Kidney epithelial cell (primary cell): ENCODE measurements around the gene MAPK10. TPM values are rescaled to one million over a fixed set of nuclear protein-coding genes. Genes with fewer than 3 reads are reported as not detected.

Experiments used
- DNase-seq: peaks from one replicate; pipeline ENCODE4 v3.0.0-alpha.2; 2010; ENCODE audit warnings: low read depth
- H3K27me3 ChIP-seq: 2 replicates; pipeline ENCODE4 v1.6.0; 2011; ENCODE audit warnings: low read length; ENCODE audit not compliant: control insufficient read depth, insufficient read depth
- H3K36me3 ChIP-seq: 2 replicates; pipeline ENCODE4 v1.5.1; 2011; ENCODE audit warnings: low read length; ENCODE audit not compliant: control insufficient read depth, insufficient read depth
- H3K4me3 ChIP-seq: 2 replicates; pipeline ENCODE4 v1.5.1; 2011; ENCODE audit warnings: low read depth, mild to moderate bottlenecking, control low read depth, low read length
- CTCF ChIP-seq: IDR thresholded peaks from 2 replicates; pipeline ENCODE4 v1.5.1; 2011; ENCODE audit warnings: mild to moderate bottlenecking, moderate library complexity, low read length, control low read depth, inconsistent platforms; ENCODE audit not compliant: insufficient read depth, poor library complexity, severe bottlenecking
- total RNA-seq: library from RNA; depleted of rRNA; stranded (reverse); fragments of >200 nt; gene quantifications from 2 replicates; pipeline ENCODE4 v1.2.3, GENCODE V29; 2015

Gene MAPK10
- total RNA-seq, 1 donor from 2014 or later, result 2.7 TPM

GRCh38 chr4:86357608-86358007 is 2.2 kb downstream of the MAPK10 start:
- Histone ChIP-seq H3K36me3 (no peaks in the 10 kb centered on the region), H3K4me3 (no peak overlapping the region), H3K27me3 (no peaks in the 10 kb centered on the region)
- no peak for DNase-seq
- TF ChIP-seq CTCF, result no peak

- no peak for TF ChIP-seq CTCF
- DNase-seq, result no peak
- no peaks in the 10 kb centered on the region for H3K36me3 ChIP-seq
- no peak overlapping the region for H3K4me3 ChIP-seq
- H3K27me3 ChIP-seq, result no peaks in the 10 kb centered on the region
Observed at GRCh38 chr4:86356425-86357210, 3.2 kb downstream of the MAPK10 start.

- H3K27me3 ChIP-seq, result no peaks in the 10 kb centered on the region
- H3K4me3 ChIP-seq, result no peak overlapping the region
- TF ChIP-seq CTCF, result no peak
- no peaks in the 10 kb centered on the region for H3K36me3 ChIP-seq
- DNase-seq, result no peak
Observed at GRCh38 chr4:86354390-86354789, 5.5 kb downstream of the MAPK10 start.

- TF ChIP-seq CTCF, result no peak
- Histone ChIP-seq H3K36me3 (no peaks in the 10 kb centered on the region), H3K27me3 (no peaks in the 10 kb centered on the region), H3K4me3 (no peak overlapping the region)
- DNase-seq, result no peak
Observed at GRCh38 chr4:86346320-86346719, 13.5 kb downstream of the MAPK10 start.

- no peaks in the 10 kb centered on the region for H3K27me3 ChIP-seq
- no peak for DNase-seq
Observed at GRCh38 chr4:86344127-86344526, 15.7 kb downstream of the MAPK10 start.

More at GRCh38 chr4:86344127-86344526, 15.7 kb downstream of the MAPK10 start:
- TF ChIP-seq CTCF, result no peak
- no peak overlapping the region for H3K4me3 ChIP-seq
- H3K36me3 ChIP-seq, result no peaks in the 10 kb centered on the region
